ENCODE results near the gene ANKRD13B. TPM values are rescaled to one million over a fixed set of nuclear protein-coding genes. Genes with fewer than 3 reads are reported as not detected.
A peak's percentile ranks its signal among the peaks of the same experiment; 100 is the strongest.

The ANKRD13B gene
- total and polyA plus RNA-seq, 2 of the 13 experiments (the other 11 are each of a cell fraction or from before 2014, with no cell fraction given) = 1.7 to 1.8 TPM

- H3K9me3 ChIP-seq (ENCODE audit: low read length) = no peaks in the 10 kb centered on the region
- ChIA-PET POLR2A (interaction anchor here (1.0 to 1.5 kb wide), 5 partner anchors 14 to 146 kb away, joined by 3 to 9 read pairs (median 4); partner anchors contain the start of genes ABHD15 and ANKRD13B), CTCF (ENCODE audit: low intra/inter-chr PET ratio, low total read pairs) (interaction anchor here (2.3 kb wide), 1 partner anchor 35 kb away, joined by 13 read pairs; no protein-coding TSS in a partner anchor)
- H3K79me2 ChIP-seq (ENCODE audit: insufficient read depth, low read length) = no peaks in the 10 kb centered on the region
- no peaks in the 10 kb centered on the region for H4K20me1 ChIP-seq (ENCODE audit: insufficient read depth, low read length)
- H3K9ac ChIP-seq (ENCODE audit: insufficient read depth, low read depth, low read length) = no peak overlapping the region
- peaks cover 51% of the 10 kb centered on the region for H3K4me1 ChIP-seq (ENCODE audit: insufficient read depth, low read length)
- BruUV-seq (replicated peaks) = no TSS peak
- FAIRE-seq = no peak
- peak overlapping the region in 2 of 3 experiments; percentile 31 to 75; a peak in 3 of 6 replicates for H3K4me3 ChIP-seq (replicated peaks in 1 of 3; ENCODE audit: insufficient read depth in 1 of 3, low read depth in 2 of 3, low read length in 3 of 3)
- DNase-seq (ENCODE audit: low spot score) = no peak
- in situ Hi-C loops (cut with HindIII; ENCODE audit: extremely low pct_ligation_motif_present, low pct_unique_long_range_greater_than_20kb) (loop anchor here (5.0 kb wide), 1 partner anchor 32 kb away; no protein-coding TSS in a partner anchor), intact Hi-C loops (cut with micrococcal nuclease; ENCODE audit: unreplicated experiment) (no loop called here)
- H3K36me3 ChIP-seq (replicated peaks in 1 of 2; ENCODE audit: control insufficient read depth in 1 of 2, insufficient read depth in 2 of 2, low read length in 2 of 2) = no peaks in the 10 kb centered on the region
- H2AFZ ChIP-seq (ENCODE audit: low read length) = no peak overlapping the region
- TF ChIP-seq ZFY (CRISPR knock-in tag; IDR thresholded peaks at IDR 0.05) (0 out of 2 replicates have a peak, but pooled peaks have one; percentile 8), NCOA2 (CRISPR knock-in tag; IDR thresholded peaks at IDR 0.05) (no peak)
- 28% methylated on average over 13 of the region's 16 CpGs for WGBS (ENCODE audit: low lambda C conversion rate)
- H3K4me2 ChIP-seq (ENCODE audit: low read depth, low read length) = peak overlapping the region; percentile 97
- no peak for ATAC-seq
- peaks cover 0 to 55% of the 10 kb centered on the region in 2 experiments; a peak in 3 of 5 replicates for H3K27me3 ChIP-seq (ENCODE audit: control insufficient read depth in 1 of 2, insufficient read depth in 2 of 2, low read length in 2 of 2)
- no peak overlapping the region for H3K27ac ChIP-seq (ENCODE audit: extremely low read length, insufficient read depth, low read length)
These were observed 21.6 kb downstream of the ANKRD13B start for GRCh38 chr17:29614349-29615047.

GRCh38 chr17:29615048-29615385, 22.1 kb downstream of the ANKRD13B start:
- peak overlapping the region; percentile 97 for H3K4me2 ChIP-seq (ENCODE audit: low read depth, low read length)
- in situ Hi-C loops (cut with HindIII; ENCODE audit: extremely low pct_ligation_motif_present, low pct_unique_long_range_greater_than_20kb) (loop anchor here (5.0 kb wide), 1 partner anchor 33 kb away; no protein-coding TSS in a partner anchor), intact Hi-C loops (cut with micrococcal nuclease; ENCODE audit: unreplicated experiment) (no loop called here)
- H4K20me1 ChIP-seq (ENCODE audit: insufficient read depth, low read length) = no peaks in the 10 kb centered on the region
- peaks cover 0 to 59% of the 10 kb centered on the region in 2 experiments; a peak in 3 of 5 replicates for H3K27me3 ChIP-seq (ENCODE audit: control insufficient read depth in 1 of 2, insufficient read depth in 2 of 2, low read length in 2 of 2)
- no peak overlapping the region for H3K9ac ChIP-seq (ENCODE audit: insufficient read depth, low read depth, low read length)
- 2% methylated on average over 10 of the region's 15 CpGs for WGBS (ENCODE audit: low lambda C conversion rate)
- no peaks in the 10 kb centered on the region for H3K79me2 ChIP-seq (ENCODE audit: insufficient read depth, low read length)
- H2AFZ ChIP-seq (ENCODE audit: low read length) = no peak overlapping the region
- DNase-seq (ENCODE audit: low spot score) (no peak), FAIRE-seq (no peak), ATAC-seq (no peak)
- H3K27ac ChIP-seq (ENCODE audit: extremely low read length, insufficient read depth, low read length) = no peak overlapping the region
- ChIA-PET POLR2A (interaction anchor here (1.0 to 1.5 kb wide), 5 partner anchors 13 to 145 kb away, joined by 3 to 9 read pairs (median 3); partner anchors contain the start of genes ABHD15 and ANKRD13B), CTCF (ENCODE audit: low intra/inter-chr PET ratio, low total read pairs) (no interaction called here)
- no peaks in the 10 kb centered on the region for H3K36me3 ChIP-seq (replicated peaks in 1 of 2; ENCODE audit: control insufficient read depth in 1 of 2, insufficient read depth in 2 of 2, low read length in 2 of 2)
- H3K9me3 ChIP-seq (ENCODE audit: low read length) = no peaks in the 10 kb centered on the region
- H3K4me1 ChIP-seq (ENCODE audit: insufficient read depth, low read length) = peaks cover 54% of the 10 kb centered on the region
- BruUV-seq (replicated peaks) = no TSS peak
- peak overlapping the region; percentile 31 to 75 (median 41) for H3K4me3 ChIP-seq (replicated peaks in 1 of 3; ENCODE audit: insufficient read depth in 1 of 3, low read depth in 2 of 3, low read length in 3 of 3)
- no peak for TF ChIP-seq HES4 (CRISPR knock-in tag; IDR thresholded peaks at IDR 0.05; ENCODE audit: borderline replicate concordance)
- TF ChIP-seq ZNF280B (CRISPR knock-in tag; IDR thresholded peaks at IDR 0.05; ENCODE audit: borderline replicate concordance) = no peak
- no peak for TF ChIP-seq ZBTB33 (CRISPR knock-in tag; IDR thresholded peaks at IDR 0.05)
- no peak for TF ChIP-seq MEF2D (CRISPR knock-in tag; IDR thresholded peaks at IDR 0.05)
- no peak for TF ChIP-seq TRIM22 (IDR thresholded peaks at IDR 0.05)
- TF ChIP-seq ZNF558 (CRISPR knock-in tag; IDR thresholded peaks at IDR 0.05; ENCODE audit: borderline replicate concordance) = no peak
- no peak for TF ChIP-seq PLSCR1 (CRISPR knock-in tag; IDR thresholded peaks at IDR 0.05; ENCODE audit: borderline replicate concordance)
- TF ChIP-seq SATB2 (CRISPR knock-in tag; IDR thresholded peaks at IDR 0.05) = no peak

Data from HepG2 (cell line).